HG03095 (cell line): ENCODE results near the gene NRG2.

Experiments used
- ATAC-seq: cut with Tn5 transposase; IDR thresholded peaks from one replicate; pipeline ENCODE4 v1.9.1; 2021; ENCODE audit warnings: moderate library complexity; ENCODE audit not compliant: unreplicated experiment

NRG2 gene

GRCh38 chr5:140042643-140043507 is at the start of gene NRG2:
TSS of gene NRG2 (minus strand) at chr5:140043299.
- peak; percentile 69 for ATAC-seq

- no peak for ATAC-seq
Observed at GRCh38 chr5:140090251-140090650, 47.2 kb upstream of the NRG2 start.

DNA sequence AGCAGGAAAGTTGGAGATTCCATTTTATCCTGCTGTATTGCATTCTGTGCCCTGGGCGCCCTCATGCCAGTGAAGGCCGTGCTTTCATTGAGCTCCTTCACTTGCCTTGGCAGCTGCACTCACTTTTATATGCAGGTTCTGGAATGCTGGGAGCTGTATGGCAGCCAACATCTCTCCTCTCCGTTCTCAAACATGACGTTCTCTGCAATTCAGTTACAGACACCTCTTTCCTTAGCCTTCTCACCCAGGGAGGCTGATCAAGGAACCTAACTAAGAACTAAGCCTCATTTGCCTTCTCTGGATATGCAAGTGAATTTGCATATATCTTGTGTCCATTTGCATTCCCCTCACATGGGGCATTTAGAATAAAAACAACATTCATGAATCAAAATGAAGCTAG is 41.4 kb upstream of the NRG2 start:
- ATAC-seq = no peak

DNA sequence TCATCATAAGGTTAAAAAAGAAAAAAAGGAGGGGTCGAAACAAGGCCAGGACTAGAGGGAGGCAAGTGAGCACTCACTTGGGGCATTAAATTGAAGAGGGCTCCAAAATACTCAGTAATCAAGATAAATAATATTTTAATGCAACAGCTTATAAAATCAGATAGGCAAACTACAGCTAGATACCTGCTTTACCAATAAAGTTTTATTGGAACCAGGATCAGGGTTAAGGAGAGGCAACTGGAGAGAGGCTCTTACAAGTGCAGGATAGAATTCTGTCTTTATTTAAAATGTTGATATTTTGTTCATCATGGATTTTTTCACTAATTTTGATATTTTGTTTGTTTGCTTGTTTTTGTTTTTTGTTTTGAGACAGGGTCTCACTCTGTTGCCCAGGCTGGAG is 40.6 kb upstream of the NRG2 start:
- ATAC-seq = no peak

GRCh38 chr5:140083120-140083519 is 40.0 kb upstream of the NRG2 start:
- no peak for ATAC-seq

DNA sequence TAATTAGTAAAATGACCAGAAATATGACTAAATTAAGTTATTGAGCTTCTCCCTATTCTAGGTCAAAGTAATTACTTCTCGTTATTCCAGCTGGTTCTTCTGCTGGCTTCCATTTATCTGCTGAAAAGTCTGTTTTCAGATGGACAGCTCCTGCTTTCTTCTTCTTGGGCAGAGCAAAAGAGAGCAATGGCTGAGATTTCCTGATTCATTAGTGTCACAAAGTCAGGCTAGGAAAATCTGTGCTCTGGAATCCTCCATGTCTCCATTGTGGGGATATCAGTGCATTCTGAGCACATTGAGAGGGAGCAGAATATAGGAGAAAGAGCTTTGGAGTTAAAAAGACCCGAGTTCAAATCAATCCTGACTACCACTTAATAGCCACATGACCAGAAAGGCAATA is 33.7 kb upstream of the NRG2 start:
- ATAC-seq = no peak

DNA sequence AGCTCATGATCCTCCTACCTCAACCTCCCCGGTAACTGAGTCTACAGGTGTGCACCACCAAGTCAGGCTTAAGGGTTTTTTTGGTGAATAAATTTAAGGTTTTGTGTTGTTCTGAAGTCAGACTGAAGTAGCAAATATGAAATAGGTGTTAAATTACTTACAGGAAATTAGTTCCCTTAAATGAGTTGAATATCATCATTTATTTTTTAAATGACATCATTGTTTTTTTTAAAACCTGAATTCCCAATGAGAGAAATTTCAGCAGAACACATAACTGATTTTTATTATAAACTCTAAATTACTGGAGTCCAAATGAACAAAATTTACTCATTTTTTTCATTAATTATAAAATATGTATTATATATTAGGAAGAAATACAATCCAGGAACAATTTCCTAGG is 33.0 kb upstream of the NRG2 start:
- no peak for ATAC-seq

GRCh38 chr5:140075371-140075770 is 32.3 kb upstream of the NRG2 start:
- ATAC-seq = no peak

- ATAC-seq = no peak
Observed at GRCh38 chr5:140073296-140073695, 30.2 kb upstream of the NRG2 start.

GRCh38 chr5:140072812-140073211 is 29.7 kb upstream of the NRG2 start:
- no peak for ATAC-seq

DNA sequence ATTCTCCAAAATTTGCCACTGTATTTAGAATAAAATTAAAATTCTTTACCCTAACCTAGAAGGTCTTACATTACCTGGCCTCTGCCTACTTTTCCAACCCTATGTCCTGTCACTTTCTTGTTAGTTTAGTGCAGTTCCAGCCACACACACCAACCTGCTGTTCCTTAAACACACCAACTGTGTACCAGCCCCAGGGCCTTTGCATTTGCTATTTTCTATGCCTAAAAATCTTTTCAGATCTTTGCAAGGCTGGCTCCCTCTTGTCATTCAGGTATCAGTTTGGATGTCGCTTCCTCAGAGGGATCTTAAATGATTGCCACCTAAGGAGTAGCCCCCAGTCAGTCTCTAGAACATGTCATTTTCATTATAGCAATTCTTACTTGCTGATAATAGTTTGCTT is 17.7 kb upstream of the NRG2 start:
- no peak for ATAC-seq

DNA sequence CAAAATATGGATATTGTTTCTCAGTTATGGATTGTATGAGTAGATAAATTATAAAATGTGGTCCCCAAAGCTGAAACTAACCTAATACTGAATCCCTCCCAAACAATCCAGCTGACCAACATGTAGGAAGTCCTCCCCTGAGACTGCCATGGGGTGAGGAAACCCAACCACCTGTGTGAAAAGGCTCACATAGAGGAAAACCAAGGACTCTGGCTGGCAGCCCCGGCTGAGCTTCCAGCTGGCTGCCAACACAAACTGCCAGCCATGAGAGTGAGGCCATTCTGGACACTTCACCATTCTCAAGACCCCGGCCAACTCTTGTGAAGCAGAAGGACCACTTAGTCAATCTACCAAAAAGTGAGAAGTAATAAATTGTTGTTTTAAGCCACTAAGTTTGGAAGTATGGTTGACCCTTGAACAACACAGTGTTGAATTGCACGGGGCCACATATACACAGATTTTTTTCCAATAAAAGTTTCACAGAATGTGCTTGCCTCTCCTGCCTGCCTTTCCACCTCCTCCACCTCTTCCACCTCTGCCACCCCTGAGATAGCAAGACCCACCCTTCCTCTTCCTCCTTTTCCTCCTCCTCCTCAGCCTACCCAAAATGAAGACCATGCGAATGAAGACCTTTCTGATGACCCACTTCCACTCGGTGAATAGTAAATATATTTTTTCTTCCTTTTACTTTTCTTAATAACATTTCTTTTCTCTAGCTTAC is 15.3 kb upstream of the NRG2 start:
- ATAC-seq = no peak

DNA sequence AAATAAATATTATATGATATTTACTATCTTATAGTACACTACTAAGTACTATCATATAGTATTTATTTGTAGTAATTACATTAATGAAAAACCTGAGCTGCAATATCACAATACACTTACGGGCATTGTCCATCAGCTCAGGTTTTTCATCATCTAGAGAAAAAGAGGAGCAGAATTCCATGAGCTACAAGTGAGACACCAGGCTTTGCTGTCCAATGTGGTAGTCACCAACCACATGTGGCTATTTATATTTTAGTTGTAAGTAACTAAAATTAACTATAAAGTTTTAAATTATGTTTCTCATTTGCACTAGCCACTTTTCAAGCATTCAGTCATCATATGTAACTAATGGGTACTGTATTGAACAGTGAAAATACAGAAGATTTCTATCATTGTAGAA is 13.8 kb upstream of the NRG2 start:
- no peak for ATAC-seq

GRCh38 chr5:140055152-140055551 is 12.1 kb upstream of the NRG2 start:
- no peak for ATAC-seq

DNA sequence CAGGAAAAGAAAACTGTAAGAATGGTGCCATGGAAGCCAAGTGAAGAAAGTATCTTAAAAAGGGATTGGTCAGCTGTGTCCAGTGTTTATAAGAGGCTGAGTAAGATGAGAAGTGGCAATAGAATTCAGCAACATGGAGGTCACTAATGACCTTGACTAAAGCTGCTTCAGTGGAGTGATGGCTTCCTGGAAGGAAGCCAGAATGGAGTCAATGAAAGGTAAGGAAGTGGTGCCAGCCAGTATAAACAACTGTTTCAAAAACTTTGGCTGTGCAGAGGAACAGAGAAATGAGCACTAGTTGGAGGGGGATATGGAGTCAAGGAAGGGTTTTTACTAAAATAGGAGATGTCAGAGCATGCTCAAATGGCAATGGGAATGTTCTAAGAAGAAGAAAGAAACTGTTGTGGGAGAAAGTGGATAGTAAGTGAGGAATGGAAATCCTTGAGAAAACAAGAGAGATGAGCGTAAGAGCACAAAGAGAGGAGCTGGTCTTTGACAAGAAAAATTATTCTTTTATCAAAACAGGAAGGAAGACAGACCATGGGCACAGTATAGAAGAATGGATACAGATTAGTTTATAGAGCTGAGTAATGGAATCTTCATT is 11.1 kb upstream of the NRG2 start:
- ATAC-seq = no peak

- ATAC-seq = no peak
Observed at GRCh38 chr5:140051950-140052349, 8.9 kb upstream of the NRG2 start.

- ATAC-seq = no peak
Observed at GRCh38 chr5:140049713-140050112, 6.6 kb upstream of the NRG2 start.

DNA sequence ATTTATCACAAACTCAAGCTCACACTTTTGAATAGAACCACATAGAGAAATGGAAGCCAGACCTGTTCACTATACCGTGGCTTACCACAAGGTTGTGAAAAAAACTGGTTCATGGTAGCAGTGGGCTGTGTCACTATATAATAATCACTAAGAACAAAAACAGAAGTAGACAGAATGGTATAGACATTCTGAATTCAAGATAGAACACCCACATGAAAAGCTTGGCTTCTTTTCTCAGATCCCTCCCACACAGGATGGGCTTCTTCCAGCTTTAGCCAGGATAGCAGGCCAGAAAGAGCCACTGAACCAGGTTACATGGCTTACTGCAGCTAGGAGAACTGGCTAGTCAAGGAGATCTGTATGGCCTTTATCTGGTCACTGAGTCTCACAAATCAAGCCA is 6.1 kb upstream of the NRG2 start:
- ATAC-seq = no peak

DNA sequence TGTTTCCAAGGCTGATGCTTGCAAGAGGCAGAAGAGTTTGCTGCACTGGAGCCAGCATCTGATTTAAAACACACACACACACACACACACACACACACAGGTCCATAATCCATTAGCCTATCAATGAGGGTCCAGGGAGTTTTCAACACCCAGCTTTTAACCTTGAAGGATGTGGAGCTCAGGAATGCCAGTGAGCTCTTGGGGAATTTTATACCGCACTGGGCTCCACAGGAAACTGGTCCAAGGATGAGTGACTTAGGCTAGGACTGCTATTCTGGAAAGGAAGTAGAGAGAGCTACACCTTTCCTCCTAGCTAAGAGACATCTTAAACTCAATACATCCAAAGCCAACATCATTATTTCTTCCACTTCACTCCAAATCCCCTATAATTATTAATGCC is 942 bp upstream of the NRG2 start:
- no peak for ATAC-seq

DNA sequence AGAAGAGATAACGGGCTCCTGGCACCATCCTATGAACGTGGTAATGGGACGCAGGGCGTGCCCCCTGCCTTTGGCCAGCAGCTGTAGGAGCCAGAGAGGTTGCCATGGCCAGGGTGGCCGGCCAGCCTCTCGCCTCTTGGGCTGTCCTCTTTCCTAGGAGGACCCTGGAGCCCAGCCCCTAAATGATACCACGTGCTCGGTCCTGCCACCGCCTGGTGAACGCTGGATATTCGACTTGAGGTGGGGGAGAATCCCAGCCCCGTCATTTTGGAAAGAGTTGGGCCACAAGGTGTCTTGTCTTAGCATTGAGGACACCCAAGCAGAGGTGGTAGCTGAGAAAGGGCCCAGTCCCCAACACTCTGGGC is 391 bp upstream of the NRG2 start:
- ATAC-seq = peak; percentile 23

DNA sequence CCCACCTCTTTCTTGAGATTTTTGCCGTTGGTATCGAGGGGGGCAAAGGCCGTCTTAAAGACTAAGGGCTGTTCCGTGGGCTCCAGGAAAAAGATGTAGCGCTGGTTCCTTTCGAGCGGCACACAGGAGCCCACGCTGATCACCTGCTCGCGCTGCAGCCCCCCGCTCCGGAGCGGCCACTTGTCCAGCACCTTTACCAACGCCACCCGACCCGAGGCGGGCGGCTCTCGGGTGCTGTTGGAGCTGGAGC is 781 bp downstream of the NRG2 start:
- ATAC-seq = no peak
